Small intestine (tissue), 7 donors: ENCODE measurements around the gene HSF2. TPM values are rescaled to one million over a fixed set of nuclear protein-coding genes. Genes with fewer than 3 reads are reported as not detected.

Experiments used
- DNase-seq, 2 donors: peaks; one replicate each; pipeline versions ENCODE4 v3.0.0 to v3.0.0-alpha.2; 2013
- FAIRE-seq: peaks from 2 replicates; lab custom pipeline; 2012; peaks lifted over from hg19 to GRCh38; lab: Jason Lieb, UNC
- H3K27ac ChIP-seq, 3 donors: one replicate each; pipeline ENCODE4 v1.5.1; 2013; ENCODE audit warnings: low read length in 2 of 3, mild to moderate bottlenecking in 2 of 3, control low read depth in 1 of 3, inconsistent platforms in 1 of 3, low read depth in 1 of 3, moderate library complexity in 1 of 3
- H3K27me3 ChIP-seq, 3 donors: one replicate each; pipeline ENCODE4 v1.6.1; 2013; ENCODE audit warnings: low read length in 3 of 3, inconsistent platforms in 1 of 3; ENCODE audit not compliant: control insufficient read depth in 3 of 3, insufficient read depth in 3 of 3
- H3K36me3 ChIP-seq, 3 donors: one replicate each; pipeline ENCODE4 v1.6.1; 2013; ENCODE audit warnings: low read length in 3 of 3, inconsistent platforms in 1 of 3, low read depth in 1 of 3, mild to moderate bottlenecking in 1 of 3, moderate library complexity in 1 of 3; ENCODE audit not compliant: control insufficient read depth in 3 of 3, insufficient read depth in 2 of 3
- H3K4me1 ChIP-seq, 3 donors: one replicate each; pipeline ENCODE4 v1.6.1; 2013; ENCODE audit warnings: low read length in 2 of 3, inconsistent platforms in 1 of 3, low read depth in 1 of 3, mild to moderate bottlenecking in 1 of 3, moderate library complexity in 1 of 3; ENCODE audit not compliant: control insufficient read depth in 3 of 3, insufficient read depth in 2 of 3
- H3K4me3 ChIP-seq, 3 donors: one replicate each; pipeline ENCODE4 v1.5.1; 2013; ENCODE audit warnings: low read length in 3 of 3, control low read depth in 1 of 3, inconsistent platforms in 1 of 3, low read depth in 1 of 3, mild to moderate bottlenecking in 1 of 3, moderate library complexity in 1 of 3
- H3K9me3 ChIP-seq, 2 donors: one replicate each; pipeline ENCODE4 v1.6.1; 2013; ENCODE audit warnings: low read depth in 1 of 2, low read length in 1 of 2; ENCODE audit not compliant: control insufficient read depth in 2 of 2, insufficient read depth in 1 of 2
- WGBS, 3 donors: extraction: QIAGEN DNeasy Blood & Tissue Kit; methylation state at CpG; one replicate each; pipeline ENCODE4 v1.1.7; 2013; 5-methylcytosine and 5-hydroxymethylcytosine counted together
- polyA plus RNA-seq, 4 donors: library from polyadenylated mRNA; stranded (reverse) in 3 of 4; unstranded in 1 of 4; fragments of 200-250 nt in 3 of 4; fragments of 120-200 nt in 1 of 4; gene quantifications; one replicate each; pipeline versions ENCODE4 v1.2.1 to v1.2.3, GENCODE V29; 2013
- donor health status: healthy with polysubstance abuse.
- donor health status: control.
- donor health status: control.
- donor health status: Bipolar disorder and iron deficiency.
- donor health status: healthy.

Gene HSF2
- polyA plus RNA-seq, 4 donors: 5.4 to 12.2 (median 6.5) TPM

GRCh38 chr6:122405417-122405816 lies 6.0 kb downstream of the HSF2 start:
- Histone ChIP-seq H3K36me3 (no peaks in the 10 kb centered on the region), H3K27me3 (no peaks in the 10 kb centered on the region), H3K4me1 (peaks cover 0 to 9% (median 7%) of the 10 kb centered on the region in 3 donors), H3K4me3 (no peak overlapping the region), H3K9me3 (no peaks in the 10 kb centered on the region), H3K27ac (no peak overlapping the region)
- DNase-seq (no peak), FAIRE-seq (no peak)
- 92 to 100% (median 93%) methylated on average over 1 of the region's 1 CpG for WGBS, 3 donors

DNA sequence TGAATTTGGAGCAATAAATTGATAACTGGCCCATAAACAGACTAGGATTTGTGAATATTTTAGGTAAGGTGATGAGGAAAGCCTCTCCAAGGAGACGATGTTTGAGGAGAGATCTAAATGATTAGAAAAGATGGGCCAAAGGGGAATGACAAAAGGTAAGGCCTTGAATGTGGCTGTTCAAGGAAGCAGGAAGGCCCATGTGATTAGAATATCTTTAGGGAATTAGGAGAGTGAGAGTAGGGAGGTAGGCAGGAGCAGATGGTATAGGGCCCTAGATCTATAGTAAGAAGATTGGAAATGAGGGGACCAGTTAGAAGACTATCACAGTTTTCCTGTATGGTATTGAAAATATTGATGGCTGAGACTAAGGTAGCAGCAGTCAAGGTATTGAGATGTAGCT lies 6.7 kb downstream of the HSF2 start:
- WGBS, 3 donors: 87 to 100% (median 92%) methylated on average over 1 of the region's 1 CpG
- no peak overlapping the region for H3K4me3 ChIP-seq
- H3K36me3 ChIP-seq: no peaks in the 10 kb centered on the region
- no peaks in the 10 kb centered on the region for H3K27me3 ChIP-seq
- DNase-seq (no peak), FAIRE-seq (no peak)
- H3K27ac ChIP-seq: no peak overlapping the region
- no peaks in the 10 kb centered on the region for H3K9me3 ChIP-seq
- H3K4me1 ChIP-seq: peaks cover 0 to 3% (median under 1%) of the 10 kb centered on the region in 3 donors

DNA sequence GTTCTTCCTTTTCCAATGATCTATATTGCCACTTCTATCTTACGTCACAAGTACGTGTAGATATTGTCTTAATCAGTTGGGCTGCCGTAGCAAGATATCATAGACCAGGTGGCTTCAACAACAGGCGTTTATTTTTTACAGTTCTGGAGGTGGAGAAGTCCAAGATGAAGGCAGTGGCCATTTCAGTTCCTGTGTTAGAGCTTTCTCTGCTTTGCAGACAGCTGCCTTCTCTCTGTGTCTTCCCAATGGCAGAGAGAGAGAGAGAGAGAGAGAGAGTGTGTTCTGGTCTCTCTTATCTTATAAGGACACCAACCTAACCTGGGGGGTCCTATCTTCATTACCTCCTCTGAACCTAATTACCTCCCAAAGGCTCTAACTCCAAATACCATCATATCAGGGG lies 8.3 kb downstream of the HSF2 start:
- no peak for DNase-seq
- Histone ChIP-seq H3K4me3 (no peak overlapping the region), H3K4me1 (peaks cover 0 to 2% (median 0%) of the 10 kb centered on the region in 3 donors), H3K36me3 (no peaks in the 10 kb centered on the region), H3K27me3 (no peaks in the 10 kb centered on the region), H3K27ac (no peak overlapping the region), H3K9me3 (no peaks in the 10 kb centered on the region)
- FAIRE-seq: no peak
- 64 to 84% (median 68%) methylated on average over 4 of the region's 4 CpGs for WGBS, 3 donors

GRCh38 chr6:122408240-122408639 lies 8.8 kb downstream of the HSF2 start:
- Histone ChIP-seq H3K4me3 (no peak overlapping the region), H3K9me3 (no peaks in the 10 kb centered on the region), H3K36me3 (no peaks in the 10 kb centered on the region), H3K4me1 (peaks cover 0 to 2% (median 0%) of the 10 kb centered on the region in 3 donors), H3K27ac (no peak overlapping the region), H3K27me3 (no peaks in the 10 kb centered on the region)
- DNase-seq (no peak), FAIRE-seq (no peak)
- 91 to 96% (median 93%) methylated on average over 1 of the region's 1 CpG for WGBS, 3 donors

GRCh38 chr6:122408702-122409458 lies 9.4 kb downstream of the HSF2 start:
- Histone ChIP-seq H3K4me3 (no peak overlapping the region), H3K4me1 (peaks cover 0 to 2% (median 0%) of the 10 kb centered on the region in 3 donors), H3K36me3 (no peaks in the 10 kb centered on the region), H3K27me3 (no peaks in the 10 kb centered on the region), H3K27ac (no peak overlapping the region), H3K9me3 (no peaks in the 10 kb centered on the region)
- 66 to 79% (median 68%) methylated on average over 6 of the region's 6 CpGs for WGBS, 3 donors
- DNase-seq (peak in 1 of 2 donors; percentile 17), FAIRE-seq (no peak)

DNA sequence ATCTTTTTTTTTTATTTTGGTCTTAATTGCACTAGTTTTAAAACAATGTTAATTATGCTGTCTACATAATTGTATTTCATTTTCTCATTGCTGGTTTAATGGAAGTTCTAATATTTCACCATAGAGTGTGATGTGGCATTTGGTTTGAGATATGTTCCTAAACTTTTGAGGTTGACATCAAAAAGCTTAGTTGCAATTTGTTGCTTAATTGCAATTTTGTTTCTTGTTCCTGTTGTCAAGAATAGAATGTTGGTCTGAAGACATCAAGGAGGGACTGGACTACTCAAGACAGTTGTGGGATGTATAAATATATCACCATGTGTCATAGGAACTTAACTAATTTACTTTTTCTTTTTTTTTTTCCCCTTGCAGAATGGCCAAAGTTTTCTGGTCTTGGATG lies 12.5 kb downstream of the HSF2 start:
- H3K4me1 ChIP-seq: no peaks in the 10 kb centered on the region
- no peak overlapping the region for H3K4me3 ChIP-seq
- H3K27ac ChIP-seq: no peak overlapping the region
- peaks cover 0 to 8% (median 0%) of the 10 kb centered on the region in 3 donors for H3K36me3 ChIP-seq
- no peak for DNase-seq
- no peaks in the 10 kb centered on the region for H3K9me3 ChIP-seq
- no peaks in the 10 kb centered on the region for H3K27me3 ChIP-seq
- no peak for FAIRE-seq

- no peak overlapping the region for H3K27ac ChIP-seq
- no peaks in the 10 kb centered on the region for H3K9me3 ChIP-seq
- H3K36me3 ChIP-seq: peaks cover 0 to 13% (median 0%) of the 10 kb centered on the region in 3 donors
- no peaks in the 10 kb centered on the region for H3K4me1 ChIP-seq
- no peaks in the 10 kb centered on the region for H3K27me3 ChIP-seq
- DNase-seq (no peak), FAIRE-seq (no peak)
- no peak overlapping the region for H3K4me3 ChIP-seq
- WGBS, 3 donors: 90 to 94% (median 93%) methylated on average over 1 of the region's 1 CpG
Measured at GRCh38 chr6:122416825-122417224, 17.4 kb downstream of the HSF2 start.

DNA sequence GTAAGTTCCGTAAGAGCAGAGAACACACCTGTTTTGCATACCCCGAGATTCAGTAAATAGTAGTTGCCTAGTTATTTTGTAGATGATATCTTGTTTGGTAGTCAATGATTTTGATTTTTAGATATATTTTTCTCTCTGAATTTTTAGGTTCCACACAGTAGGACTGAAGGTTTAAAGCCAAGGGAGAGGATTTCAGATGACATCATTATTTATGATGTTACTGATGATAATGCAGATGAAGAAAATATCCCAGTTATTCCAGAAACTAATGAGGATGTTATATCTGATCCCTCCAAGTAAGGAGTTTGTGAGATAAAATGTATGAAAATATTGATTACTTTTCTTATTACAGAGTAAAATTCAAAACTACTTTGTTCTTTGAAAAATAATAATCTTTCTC lies 22.6 kb downstream of the HSF2 start:
- FAIRE-seq: peak; percentile 74

More for the DNA sequence above, 22.6 kb downstream of the HSF2 start:
- peaks cover 0 to 8% (median 0%) of the 10 kb centered on the region in 3 donors for H3K36me3 ChIP-seq
- H3K4me1 ChIP-seq: no peaks in the 10 kb centered on the region
- no peaks in the 10 kb centered on the region for H3K9me3 ChIP-seq
- DNase-seq: no peak
- H3K27me3 ChIP-seq: no peaks in the 10 kb centered on the region
- H3K27ac ChIP-seq: no peak overlapping the region
- H3K4me3 ChIP-seq: no peak overlapping the region
- 92 to 98% (median 96%) methylated on average over 2 of the region's 2 CpGs for WGBS, 3 donors
